A204.1 (cell line): Measurements from ENCODE around the gene DNER.

Experiments
- FAIRE-seq: peaks from 2 replicates; lab custom pipeline; 2012; peaks lifted over from hg19 to GRCh38; lab: Jason Lieb, UNC

The DNER gene

DNA sequence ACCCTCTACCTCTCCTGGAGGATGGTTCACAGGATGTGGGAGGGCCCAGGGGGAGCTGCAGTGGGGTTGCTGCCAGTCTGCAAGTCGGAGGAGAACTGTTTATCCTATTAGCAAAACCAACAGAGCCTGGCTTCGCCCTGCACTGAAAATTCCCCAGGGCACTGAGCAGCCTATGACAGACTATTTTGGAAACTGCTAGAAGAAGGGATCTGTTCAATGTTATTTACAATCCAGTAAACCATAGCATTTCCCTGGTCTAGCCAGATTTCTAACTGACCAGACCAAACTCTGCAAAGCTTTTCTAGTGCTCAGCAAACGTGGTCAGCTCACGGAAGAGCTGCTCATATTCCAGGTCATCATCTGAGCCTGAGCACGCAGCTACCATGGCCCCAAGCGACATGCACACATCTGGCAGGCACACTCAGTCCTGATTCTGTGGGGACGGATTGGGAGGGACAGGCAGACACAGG is 378.4 kb downstream of the DNER start:
- FAIRE-seq: no peak

GRCh38 chr2:229335330-229335729 is 379.0 kb downstream of the DNER start:
- no peak for FAIRE-seq

GRCh38 chr2:229330952-229331351 is 383.4 kb downstream of the DNER start:
- FAIRE-seq: no peak

DNA sequence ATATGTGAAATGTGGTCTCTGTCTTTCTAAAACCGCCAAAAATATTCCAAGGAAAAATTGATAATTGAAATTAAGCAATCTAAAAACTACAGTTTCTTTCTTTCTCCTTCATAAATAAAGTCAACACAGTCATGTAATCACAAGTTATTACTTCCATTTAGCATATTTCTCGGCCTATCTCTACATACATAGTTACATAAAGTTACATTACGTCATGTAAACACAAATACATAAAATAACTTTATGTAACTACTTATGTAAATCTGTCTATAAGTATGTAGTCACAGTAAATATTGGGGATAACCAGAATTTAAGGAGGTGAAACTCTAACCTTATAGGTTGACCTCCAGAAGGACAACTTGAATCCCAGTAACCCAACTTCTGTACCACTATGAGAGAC is 394.8 kb downstream of the DNER start:
- no peak for FAIRE-seq

DNA sequence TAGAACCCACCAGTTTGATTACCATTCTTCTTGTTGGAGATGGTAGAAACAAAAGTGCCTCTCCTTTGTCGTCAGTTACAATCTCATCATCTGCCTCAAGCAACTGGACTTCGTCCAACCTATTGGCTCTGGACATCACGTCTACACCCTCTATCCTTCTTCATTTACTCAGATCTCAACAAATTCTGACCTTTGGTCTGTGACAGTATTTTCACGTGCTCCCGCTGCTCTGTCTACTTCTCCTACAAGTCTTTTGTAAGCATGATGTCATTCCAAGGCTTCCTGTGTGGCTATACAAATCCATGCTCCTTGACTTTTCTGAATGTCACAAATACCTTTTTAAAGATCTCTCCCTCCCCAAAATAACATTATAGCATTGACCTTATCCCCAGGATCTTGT is 400.2 kb downstream of the DNER start:
- FAIRE-seq: no peak

DNA sequence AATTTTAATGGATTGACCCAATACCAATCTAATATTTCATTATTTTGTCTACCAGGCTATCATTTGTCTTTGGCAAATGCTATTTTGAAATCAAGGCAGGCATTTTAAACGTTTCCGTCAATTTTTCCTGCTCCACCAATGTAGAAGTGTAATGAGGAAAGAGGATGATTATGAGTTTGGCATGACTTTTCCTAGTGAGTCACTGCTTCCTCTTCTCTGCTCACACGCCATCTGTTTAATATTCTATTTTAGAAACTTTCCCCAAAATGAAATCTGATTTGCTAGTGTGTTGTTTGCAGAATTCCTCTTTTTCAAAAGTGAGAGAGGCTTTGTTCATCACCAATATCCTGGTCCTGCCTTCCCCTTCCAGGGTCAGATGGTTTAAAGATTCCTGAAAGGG is 400.8 kb downstream of the DNER start:
- FAIRE-seq: no peak
